HG03066 (cell line): ENCODE measurements around the gene DHRSX.
"Not testable (repeated sequence)": the region's sequence is repeated elsewhere in the genome, so short reads cannot be mapped to it uniquely, and the experiment has no call there.

ENCODE experiments used
- ATAC-seq: cut with Tn5 transposase; IDR thresholded peaks from one replicate; pipeline ENCODE4 v1.9.1; 2021; ENCODE audit warnings: low read depth; ENCODE audit not compliant: unreplicated experiment

DHRSX gene

DNA sequence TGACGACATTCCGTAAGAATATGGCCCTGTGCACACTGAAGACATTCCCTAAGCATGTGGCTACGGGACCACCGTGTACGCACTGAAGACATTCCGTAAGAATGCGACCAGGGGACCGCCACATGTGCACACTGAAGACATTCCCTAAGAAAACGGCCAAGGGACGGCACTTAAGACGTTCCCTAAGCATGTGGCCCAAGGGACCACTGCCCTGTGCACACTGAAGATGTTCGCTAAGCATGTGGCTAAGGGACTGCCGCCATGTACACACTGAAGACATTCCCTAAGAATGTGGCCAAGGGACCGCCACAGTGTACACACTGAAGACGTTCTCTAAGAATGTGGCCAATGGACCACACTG, 21.4 kb downstream of the DHRSX start:
- no peak for ATAC-seq

DNA sequence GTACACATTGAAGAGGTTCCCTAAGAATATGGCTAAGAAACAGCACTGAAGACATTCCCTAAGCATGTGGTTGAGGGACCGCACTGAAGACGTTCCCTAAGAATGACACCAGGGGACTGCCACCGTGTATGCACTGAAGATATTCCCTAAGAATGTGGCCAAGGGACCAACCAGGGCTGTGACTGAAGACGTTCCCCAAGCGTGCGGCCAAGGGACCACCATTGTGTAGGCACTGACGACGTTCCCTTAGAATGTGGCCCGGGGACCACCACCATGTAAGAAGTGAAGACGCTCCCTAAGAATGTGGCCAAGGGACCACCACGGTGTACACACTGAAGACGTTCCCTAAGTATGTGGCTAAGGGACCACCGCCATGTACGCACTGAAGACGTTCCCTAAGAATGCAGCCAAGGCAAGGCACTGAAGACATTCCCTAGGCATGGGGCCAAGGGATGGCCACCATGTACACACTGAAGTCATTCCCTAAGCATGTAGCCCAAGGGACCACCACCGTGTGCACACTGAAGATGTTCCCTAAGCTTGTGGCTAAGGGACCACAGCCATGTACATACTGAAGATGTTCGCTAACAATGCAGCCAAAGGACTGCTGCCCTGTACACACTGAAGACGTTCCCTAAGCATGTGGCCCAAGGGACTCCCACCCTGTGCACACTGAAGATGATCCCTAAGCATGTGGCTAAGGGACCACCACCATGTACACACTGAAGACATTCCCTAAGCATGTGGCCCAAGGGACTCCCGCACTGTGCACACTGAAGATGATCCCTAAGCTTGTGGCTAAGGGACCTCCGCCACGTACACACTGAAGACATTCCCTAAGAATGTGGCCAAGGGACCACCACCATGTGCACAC, 22.0 kb downstream of the DHRSX start:
- ATAC-seq = no peak

DNA sequence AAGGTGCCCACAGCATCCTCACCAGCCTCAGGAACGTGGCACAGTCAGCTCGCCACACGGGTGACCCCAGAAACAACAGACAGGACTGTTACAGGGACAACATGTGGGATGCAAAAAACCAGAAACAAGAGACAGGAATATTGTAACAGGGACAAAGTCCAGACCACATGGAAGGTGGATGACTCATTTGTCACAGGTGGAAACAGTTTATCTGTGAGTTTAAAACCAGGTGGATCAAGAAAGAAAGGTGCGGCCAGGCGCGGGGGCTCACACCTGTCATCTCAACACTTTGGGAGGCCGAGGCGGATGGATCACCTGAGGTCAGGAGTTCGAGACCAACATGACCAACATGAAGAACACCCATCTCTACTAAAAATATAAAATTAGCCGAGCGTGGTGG, 23.5 kb downstream of the DHRSX start:
- not testable (repeated sequence) for ATAC-seq

GRCh38 chrX:2474963-2475726, 25.6 kb downstream of the DHRSX start:
- no peak for ATAC-seq

DNA sequence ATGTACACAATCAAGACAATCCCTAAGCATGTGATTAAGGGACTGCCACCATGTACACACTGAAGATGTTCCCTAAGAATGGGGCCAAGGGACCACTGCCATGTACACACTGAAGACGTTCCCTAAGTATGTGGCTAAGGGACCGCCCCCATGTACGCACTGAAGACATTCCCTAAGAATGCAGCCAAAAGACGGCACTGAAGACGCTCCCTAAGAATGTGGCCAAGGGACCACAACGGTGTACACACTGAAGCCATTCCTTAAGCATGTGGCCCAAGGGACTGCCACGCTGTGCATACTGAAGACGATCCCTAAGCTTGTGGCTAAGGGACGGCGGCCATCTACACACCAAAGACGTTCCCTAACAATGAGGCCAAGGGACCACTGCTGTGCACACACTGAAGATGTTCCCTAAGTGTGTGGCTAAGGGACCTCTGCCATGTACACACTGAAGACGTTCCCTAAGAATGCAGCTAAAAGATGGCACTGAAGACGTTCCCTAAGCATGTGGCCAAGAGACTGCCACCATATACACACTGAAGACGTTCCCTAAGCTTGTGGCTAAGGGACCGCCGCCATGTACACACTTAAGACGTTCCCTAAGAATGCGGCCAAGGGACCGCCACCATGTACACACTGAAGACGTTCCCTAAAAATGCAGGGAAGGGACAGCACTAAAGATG, 26.4 kb downstream of the DHRSX start:
- no peak for ATAC-seq

- not testable (repeated sequence) for ATAC-seq
These were observed 27.7 kb downstream of the DHRSX start for GRCh38 chrX:2473064-2473463.

GRCh38 chrX:2471641-2472040, 29.1 kb downstream of the DHRSX start:
- no peak for ATAC-seq

DNA sequence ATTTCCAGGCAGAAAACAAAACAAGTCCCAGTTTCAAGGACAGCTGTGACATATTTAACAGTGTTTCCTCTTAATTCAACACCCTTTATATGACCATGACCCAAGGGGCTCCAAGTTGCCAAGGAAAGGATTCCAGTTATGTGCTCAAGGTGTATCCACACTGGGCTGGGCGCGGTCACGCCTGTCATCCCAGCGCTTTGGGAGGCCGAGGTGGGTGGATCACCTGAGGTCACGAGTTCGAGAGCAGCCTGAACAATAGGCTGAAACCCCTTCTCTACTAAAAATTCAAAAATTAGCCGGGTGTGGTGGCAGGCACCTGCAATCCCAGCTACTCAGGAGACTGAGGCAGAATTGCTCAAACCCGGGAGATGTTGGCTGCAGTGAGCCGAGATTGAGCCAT, 29.6 kb downstream of the DHRSX start:
- ATAC-seq = not testable (repeated sequence)

- ATAC-seq = not testable (repeated sequence)
These were observed 30.9 kb downstream of the DHRSX start for GRCh38 chrX:2469852-2470251.

DNA sequence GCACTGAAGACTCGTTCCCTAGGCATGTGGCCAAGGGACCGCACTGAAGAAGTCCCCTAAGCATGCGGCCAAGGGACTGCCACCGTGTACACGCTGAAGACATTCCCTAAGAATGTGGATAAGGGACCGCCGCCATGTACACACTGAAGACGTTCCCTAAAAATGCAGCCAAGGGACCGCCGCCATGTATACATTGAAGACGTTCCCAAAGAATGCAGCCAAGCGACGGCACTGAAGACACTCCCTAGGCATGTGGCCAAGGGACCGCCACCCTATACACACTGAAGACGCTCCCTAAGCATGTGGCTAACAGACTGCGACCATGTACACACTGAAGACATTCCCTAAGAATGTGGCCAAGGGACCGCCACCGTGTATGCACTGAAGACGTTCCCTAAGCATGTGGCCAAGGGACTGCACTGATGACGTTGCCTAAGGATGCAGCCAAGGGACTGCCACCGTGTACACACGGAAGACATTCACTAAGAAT, 31.5 kb downstream of the DHRSX start:
- no peak for ATAC-seq

DNA sequence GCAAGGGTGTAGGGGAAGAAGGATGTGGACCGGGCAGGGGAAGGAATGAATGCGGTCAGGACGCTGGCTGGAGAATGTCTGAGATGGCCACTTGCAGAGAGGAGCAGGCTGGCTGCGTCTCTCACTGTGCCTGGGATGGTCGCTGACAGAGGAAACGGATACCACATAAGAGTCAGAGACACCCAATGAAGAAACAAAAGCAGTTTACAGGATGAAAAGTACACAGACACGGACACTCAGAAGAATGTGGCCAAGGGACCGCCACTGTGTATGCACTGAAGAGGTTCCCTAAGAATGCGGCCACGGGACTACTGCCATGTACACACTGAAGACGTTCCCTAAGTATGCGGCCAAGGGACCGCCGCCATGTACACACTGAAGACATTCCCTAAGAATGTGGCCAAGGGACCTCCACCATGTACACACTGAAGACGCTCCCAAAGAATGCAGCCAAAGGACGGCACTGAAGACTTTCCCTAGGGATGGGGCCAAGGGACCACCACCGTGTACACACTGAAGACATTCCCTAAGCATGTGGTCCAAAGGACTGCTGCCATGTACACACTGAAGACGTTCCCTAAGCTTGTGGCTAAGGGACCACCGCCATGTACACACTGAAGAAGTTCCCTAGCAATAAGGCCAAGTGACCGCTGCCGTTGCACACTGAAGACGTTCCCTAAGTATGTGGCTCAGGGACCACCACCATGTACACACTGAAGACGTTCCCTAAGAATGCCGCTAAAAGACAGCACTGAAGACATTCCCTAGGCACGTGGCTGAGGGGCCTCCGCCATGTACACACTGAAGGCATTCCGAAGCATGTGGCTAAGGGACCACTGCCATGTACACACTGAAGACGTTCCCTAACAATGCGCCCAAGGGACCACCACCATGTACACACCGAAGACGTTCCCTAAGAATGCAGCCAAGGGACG, 32.2 kb downstream of the DHRSX start:
- ATAC-seq = no peak

- ATAC-seq = no peak
These were observed 33.7 kb downstream of the DHRSX start for GRCh38 chrX:2466876-2467656.

DNA sequence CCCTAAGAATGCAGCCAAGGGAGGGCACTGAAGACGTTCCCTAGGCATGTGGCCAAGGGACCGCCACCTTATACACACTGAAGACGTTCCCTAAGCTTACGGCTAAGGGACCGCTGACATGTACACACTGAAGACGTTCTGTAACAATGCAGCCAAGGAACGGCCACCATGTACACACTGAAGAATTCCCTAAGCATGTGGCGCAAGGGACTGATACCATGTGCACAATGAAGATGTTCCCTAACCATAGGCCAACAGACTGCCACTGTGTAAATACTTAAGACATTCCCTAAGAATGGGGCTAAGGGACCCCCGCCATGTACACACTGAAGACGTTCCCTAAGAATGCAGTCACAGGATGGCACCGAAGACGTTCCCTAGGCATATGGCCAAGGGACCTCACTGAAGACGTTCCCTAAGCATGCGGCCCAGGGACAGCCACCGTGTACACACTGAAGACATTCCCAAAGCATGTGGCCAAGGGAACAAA, 36.1 kb downstream of the DHRSX start:
- no peak for ATAC-seq

DNA sequence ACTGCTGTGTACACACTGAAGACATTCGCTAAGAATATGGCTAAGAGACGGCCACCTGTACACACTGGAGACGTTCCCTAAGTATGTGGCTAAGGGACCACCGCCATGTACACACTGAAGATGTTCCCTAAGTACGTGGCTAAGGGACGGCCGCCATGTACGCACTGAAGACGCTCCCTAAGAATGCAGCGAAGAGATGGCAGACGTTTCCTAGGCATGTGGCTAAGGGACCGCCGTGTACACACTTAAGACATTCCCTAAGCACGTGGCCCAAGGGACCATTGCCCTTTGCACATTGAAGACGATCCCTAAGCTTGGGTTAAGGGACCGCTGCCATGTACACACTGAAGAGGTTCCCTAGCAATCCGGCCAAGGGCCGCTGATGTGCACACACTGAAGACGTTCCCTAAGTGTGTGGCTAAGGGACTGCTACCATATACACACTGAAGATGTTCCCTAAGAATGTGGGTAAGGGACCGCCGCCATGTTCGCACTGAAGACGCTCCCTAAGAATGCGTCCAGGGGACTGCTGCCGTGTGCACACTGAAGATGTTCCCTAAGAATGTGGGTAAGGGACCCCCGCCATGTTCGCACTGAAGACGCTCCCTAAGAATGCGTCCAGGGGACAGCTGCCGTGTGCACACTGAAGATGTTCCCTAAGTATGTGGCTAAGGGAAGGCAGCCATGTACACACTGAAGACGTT, 36.7 kb downstream of the DHRSX start:
- no peak for ATAC-seq

DNA sequence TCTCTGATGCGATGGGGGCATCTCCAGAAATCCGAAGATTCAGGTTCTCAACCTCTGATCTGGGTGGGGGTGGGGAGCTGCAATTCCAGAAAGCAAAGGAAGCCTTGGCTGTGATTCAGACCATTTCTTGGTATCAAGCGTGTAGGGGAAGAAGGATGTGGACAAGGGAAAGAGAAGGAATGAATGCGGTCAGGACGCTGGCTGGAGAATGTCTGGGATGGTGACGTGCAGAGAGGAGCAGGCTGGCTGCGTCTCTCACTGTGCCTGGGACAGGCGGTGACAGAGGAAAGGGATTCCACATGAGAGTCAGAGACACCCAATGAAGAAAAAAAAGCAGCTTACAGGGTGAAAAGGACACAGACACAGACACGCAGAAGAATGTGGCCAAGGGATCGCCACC, 37.3 kb downstream of the DHRSX start:
- not testable (repeated sequence) for ATAC-seq

DNA sequence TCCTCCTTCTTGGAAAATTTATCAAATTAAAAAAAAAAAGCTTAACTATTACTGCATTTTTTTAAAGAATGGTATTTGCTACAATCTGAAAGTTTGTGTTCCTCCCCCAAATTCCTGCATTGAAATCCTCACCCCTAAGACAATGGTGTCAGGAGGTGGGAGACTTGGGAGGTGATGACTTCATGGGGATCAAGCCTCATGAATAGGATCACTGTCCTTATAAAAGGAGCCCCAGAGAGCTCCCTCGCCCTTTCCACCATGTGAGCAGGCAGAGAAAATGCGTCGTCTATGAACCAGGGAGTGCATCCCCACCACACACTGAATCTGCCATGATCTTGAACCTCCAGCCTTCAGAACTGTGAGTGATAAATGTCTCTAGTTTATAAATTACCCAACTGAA, 38.0 kb downstream of the DHRSX start:
- ATAC-seq = no peak

GRCh38 chrX:2462074-2462473, 38.7 kb downstream of the DHRSX start:
- ATAC-seq = no peak

- ATAC-seq = no peak
These were observed 39.1 kb downstream of the DHRSX start for GRCh38 chrX:2461711-2462016.
